SK-N-SH (cell line): ENCODE results near the gene GALNT5. TPM values are rescaled to one million over a fixed set of nuclear protein-coding genes. Genes with fewer than 3 reads are reported as not detected.

Experiments
- CTCF ChIA-PET: fragments of 300-600, 350-600 bp; formaldehyde crosslinking; extraction: SDS; loops from one replicate; lab custom pipeline; 2021; lab: Yijun Ruan, JAX
- POLR2A ChIA-PET: fragments of 350-600 bp; sonication (Branson Sonifier 250); formaldehyde crosslinking; extraction: SDS; loops from one replicate; lab custom pipeline; 2020; ENCODE audit warnings: antibody characterized with exemption, inconsistent platforms; lab: Yijun Ruan, JAX
- DNase-seq: peaks from one replicate; pipeline ENCODE4 v3.0.0; 2012
- H2AFZ ChIP-seq: fragments of 200-600 bp; sonication (generic); 2 replicates; pipeline ENCODE4 v1.8.1; 2016; ENCODE audit warnings: antibody characterized with exemption, mild to moderate bottlenecking, low read depth
- H3F3A ChIP-seq: fragments of 200-600 bp; sonication (generic); replicated peaks from 2 replicates; pipeline ENCODE3; 2016; ENCODE audit warnings: antibody characterized with exemption, mild to moderate bottlenecking; ENCODE audit not compliant: insufficient read depth
- H3K27ac ChIP-seq, 2 experiments: fragments of 200-500 bp in 1 of 2; fragments of 200-600 bp in 1 of 2; sonication (Bioruptor generic) in 1 of 2; sonication (generic), shearing (Covaris generic) in 1 of 2; 2 replicates each; pipeline versions ENCODE4 v1.5.1 to v1.6.1; 2014 to 2016; ENCODE audit warnings: low read depth in 2 of 2, inconsistent platforms in 1 of 2, low read length in 1 of 2, mild to moderate bottlenecking in 1 of 2, mixed read lengths in 1 of 2
- H3K27me3 ChIP-seq: fragments of 200-600 bp; sonication (generic), shearing (Covaris generic); 2 replicates; pipeline ENCODE4 v1.6.1; 2016; ENCODE audit warnings: mixed run types; ENCODE audit not compliant: insufficient read depth
- H3K36me3 ChIP-seq, 2 experiments: fragments of 200-500 bp in 1 of 2; fragments of 200-600 bp in 1 of 2; sonication (Bioruptor generic) in 1 of 2; sonication (generic) in 1 of 2; replicated peaks in 1 of 2; 2 replicates each; pipeline versions ENCODE3 to v1.5.1; 2014 to 2016; ENCODE audit warnings: low read length in 1 of 2, mild to moderate bottlenecking in 1 of 2; ENCODE audit not compliant: insufficient read depth in 2 of 2, control insufficient read depth in 1 of 2
- H3K4me1 ChIP-seq, 2 experiments: fragments of 200-500 bp in 1 of 2; fragments of 200-600 bp in 1 of 2; sonication (Bioruptor generic) in 1 of 2; sonication (generic), shearing (Covaris generic) in 1 of 2; 2 replicates each; pipeline versions ENCODE4 v1.5.1 to v1.6.1; 2014 to 2016; ENCODE audit warnings: low read depth in 1 of 2, low read length in 1 of 2, mixed run types in 1 of 2; ENCODE audit not compliant: insufficient read depth in 2 of 2, control insufficient read depth in 1 of 2
- H3K4me2 ChIP-seq: fragments of 200-600 bp; sonication (generic), shearing (Covaris generic); 2 replicates; pipeline ENCODE4 v1.6.1; 2017; ENCODE audit warnings: mixed run types
- H3K4me3 ChIP-seq, 2 experiments: fragments of 200-500 bp in 1 of 2; fragments of 200-600 bp in 1 of 2; sonication (Bioruptor generic) in 1 of 2; sonication (generic), shearing (Covaris generic) in 1 of 2; 2 replicates each; pipeline versions ENCODE4 v1.5.1 to v1.8.1; 2014 to 2016; ENCODE audit warnings: low read depth in 2 of 2, inconsistent platforms in 1 of 2, low read length in 1 of 2, mild to moderate bottlenecking in 1 of 2, mixed read lengths in 1 of 2, moderate library complexity in 1 of 2
- H3K79me2 ChIP-seq: fragments of 200-600 bp; sonication (generic); 2 replicates; pipeline ENCODE4 v1.8.1; 2017; ENCODE audit warnings: mild to moderate bottlenecking; ENCODE audit not compliant: insufficient read depth
- H3K9ac ChIP-seq: fragments of 200-600 bp; sonication (generic); 2 replicates; pipeline ENCODE4 v1.6.1; 2017; ENCODE audit warnings: mixed run types
- H3K9me2 ChIP-seq: fragments of 200-600 bp; sonication (generic); 2 replicates; pipeline ENCODE4 v1.6.1; 2017; ENCODE audit warnings: mixed run types
- H3K9me3 ChIP-seq: fragments of 200-600 bp; sonication (generic); 2 replicates; pipeline ENCODE4 v1.6.1; 2017; ENCODE audit warnings: mixed run types, mild to moderate bottlenecking, moderate library complexity
- H4K20me1 ChIP-seq: fragments of 200-600 bp; sonication (generic); 2 replicates; pipeline ENCODE4 v1.6.1; 2017; ENCODE audit warnings: mild to moderate bottlenecking, mixed run types; ENCODE audit not compliant: insufficient read depth
- ELF1 ChIP-seq: IDR thresholded peaks from 2 replicates; pipeline ENCODE4 v1.4.0; 2012
- EP300 ChIP-seq, 2 experiments: IDR thresholded peaks; 2 replicates each; pipeline versions ENCODE4 v1.4.0 to v1.6.1; 2012; ENCODE audit warnings: borderline replicate concordance in 1 of 2, low read depth in 1 of 2, low read length in 1 of 2
- EZH2phosphoT487 ChIP-seq: fragments of 200-600 bp; sonication (generic); IDR thresholded peaks from 2 replicates; pipeline ENCODE4 v1.6.1; 2017; ENCODE audit warnings: low read depth, mixed run types, mild to moderate bottlenecking, antibody characterized with exemption, moderate library complexity, borderline replicate concordance
- FOSL2 ChIP-seq: IDR thresholded peaks from 2 replicates; pipeline ENCODE4 v1.4.0; 2012; ENCODE audit warnings: low read depth, mild to moderate bottlenecking, moderate library complexity, borderline replicate concordance
- FOXM1 ChIP-seq: IDR thresholded peaks from 2 replicates; pipeline ENCODE4 v1.4.0; 2012; ENCODE audit warnings: low read depth, mild to moderate bottlenecking
- GATA2 ChIP-seq: sonication (generic); formaldehyde crosslinking; IDR thresholded peaks from 2 replicates; pipeline ENCODE4 v1.5.0; 2020; ENCODE audit warnings: mild to moderate bottlenecking, missing genetic modification reagents
- JUND ChIP-seq: IDR thresholded peaks from 2 replicates; pipeline ENCODE4 v1.4.0; 2012
- MEF2A ChIP-seq: IDR thresholded peaks from 2 replicates; pipeline ENCODE4 v1.4.0; 2012; ENCODE audit warnings: low read depth, borderline replicate concordance
- NRF1 ChIP-seq: IDR thresholded peaks from 2 replicates; pipeline ENCODE4 v1.6.1; 2012; ENCODE audit warnings: low read depth, mild to moderate bottlenecking, low read length
- POLR2AphosphoS5 ChIP-seq: IDR thresholded peaks from 2 replicates; pipeline ENCODE4 v1.6.1; 2012; ENCODE audit warnings: low read depth, low read length
- RXRA ChIP-seq: IDR thresholded peaks from 2 replicates; pipeline ENCODE4 v1.4.0; 2012; ENCODE audit warnings: low read depth, mild to moderate bottlenecking, borderline replicate concordance
- SMC3 ChIP-seq: IDR thresholded peaks from 2 replicates; pipeline ENCODE4 v1.6.1; 2012; ENCODE audit warnings: low read depth, low read length, improper control_type of control experiment
- TCF12 ChIP-seq: IDR thresholded peaks from 2 replicates; pipeline ENCODE4 v1.4.0; 2012
- TEAD4 ChIP-seq: IDR thresholded peaks from 2 replicates; pipeline ENCODE4 v1.4.0; 2012; ENCODE audit warnings: mild to moderate bottlenecking, borderline replicate concordance; ENCODE audit not compliant: insufficient read depth
- WGBS: methylation state at CpG from one replicate; pipeline ENCODE4 v1.1.6; 2017; ENCODE audit warnings: low lambda C conversion rate; 5-methylcytosine and 5-hydroxymethylcytosine counted together
- polyA plus RNA-seq, 3 experiments: library from polyadenylated mRNA; depleted of rRNA; stranded (reverse); fragments of >200 nt; gene quantifications; 2 replicates each; pipeline ENCODE4 v1.2.3, GENCODE V29; 2012
- TF ChIP-seq, protein P1 (sequence below): IDR thresholded peaks from 2 replicates; pipeline ENCODE4 v1.4.0; 2012; ENCODE audit warnings: low read depth, borderline replicate concordance
- TF ChIP-seq, protein P2 (sequence below): fragments of 200-600 bp; sonication (generic); IDR thresholded peaks from 2 replicates; pipeline ENCODE4 v1.6.1; 2017; ENCODE audit warnings: antibody characterized with exemption, mild to moderate bottlenecking, moderate library complexity
- TF ChIP-seq, protein P3 (sequence below): IDR thresholded peaks from 2 replicates; pipeline ENCODE4; 2012
- TF ChIP-seq, protein P4 (sequence below): fragments of 150-350 bp; IDR thresholded peaks from 2 replicates; pipeline ENCODE4 v1.6.1; 2016; ENCODE audit warnings: mild to moderate bottlenecking, low read depth, low read length
- TF ChIP-seq, protein P5 (sequence below): IDR thresholded peaks from 2 replicates; pipeline ENCODE4 v1.4.0; 2012; ENCODE audit warnings: low read depth, borderline replicate concordance

Gene GALNT5
- polyA plus RNA-seq, 1 of the 3 experiments (the other 2 are of a cell fraction) = 10.4 TPM

DNA sequence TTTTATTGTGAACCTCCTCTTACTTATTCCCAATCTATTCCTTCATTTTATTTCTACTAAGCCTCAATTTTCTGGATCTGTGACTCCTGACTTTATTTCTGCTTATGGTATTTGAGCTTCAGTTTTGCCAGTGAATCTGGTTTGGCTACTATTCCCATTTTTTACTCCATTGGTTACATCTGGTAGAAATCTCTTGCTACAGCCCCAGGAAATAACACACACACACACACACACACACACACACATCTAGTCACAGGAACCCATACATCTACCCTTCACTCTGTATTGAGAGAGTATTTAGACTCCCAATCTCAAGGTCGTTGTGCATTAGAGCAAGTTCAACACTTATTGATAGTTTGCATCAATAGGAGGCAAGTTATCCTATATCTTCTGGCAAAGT, 37.0 kb upstream of the GALNT5 start:
- H3K36me3 ChIP-seq = no peaks in the 10 kb centered on the region
- ChIA-PET CTCF (no interaction called here), POLR2A (no interaction called here)
- H3K9ac ChIP-seq = no peak overlapping the region
- WGBS = 0% methylated on average over 1 of the region's 1 CpG
- no peak for DNase-seq
- TF ChIP-seq TEAD4 (no peak), FOSL2 (no peak), JUND (no peak), POLR2AphosphoS5 (no peak), TCF12 (no peak), EP300 (IDR thresholded peaks at IDR 0.05; ENCODE audit: borderline replicate concordance in 1 of 2, low read depth in 1 of 2, low read length in 1 of 2) (no peak), MEF2A (no peak), RXRA (no peak), SMC3 (no peak), NRF1 (no peak), FOXM1 (no peak), ELF1 (no peak), GATA2 (CRISPR knock-in tag) (no peak), EZH2phosphoT487 (no peak)
- TF ChIP-seq, protein P1, sequence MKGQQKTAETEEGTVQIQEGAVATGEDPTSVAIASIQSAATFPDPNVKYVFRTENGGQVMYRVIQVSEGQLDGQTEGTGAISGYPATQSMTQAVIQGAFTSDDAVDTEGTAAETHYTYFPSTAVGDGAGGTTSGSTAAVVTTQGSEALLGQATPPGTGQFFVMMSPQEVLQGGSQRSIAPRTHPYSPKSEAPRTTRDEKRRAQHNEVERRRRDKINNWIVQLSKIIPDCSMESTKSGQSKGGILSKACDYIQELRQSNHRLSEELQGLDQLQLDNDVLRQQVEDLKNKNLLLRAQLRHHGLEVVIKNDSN = no peak
- TF ChIP-seq, protein P2, sequence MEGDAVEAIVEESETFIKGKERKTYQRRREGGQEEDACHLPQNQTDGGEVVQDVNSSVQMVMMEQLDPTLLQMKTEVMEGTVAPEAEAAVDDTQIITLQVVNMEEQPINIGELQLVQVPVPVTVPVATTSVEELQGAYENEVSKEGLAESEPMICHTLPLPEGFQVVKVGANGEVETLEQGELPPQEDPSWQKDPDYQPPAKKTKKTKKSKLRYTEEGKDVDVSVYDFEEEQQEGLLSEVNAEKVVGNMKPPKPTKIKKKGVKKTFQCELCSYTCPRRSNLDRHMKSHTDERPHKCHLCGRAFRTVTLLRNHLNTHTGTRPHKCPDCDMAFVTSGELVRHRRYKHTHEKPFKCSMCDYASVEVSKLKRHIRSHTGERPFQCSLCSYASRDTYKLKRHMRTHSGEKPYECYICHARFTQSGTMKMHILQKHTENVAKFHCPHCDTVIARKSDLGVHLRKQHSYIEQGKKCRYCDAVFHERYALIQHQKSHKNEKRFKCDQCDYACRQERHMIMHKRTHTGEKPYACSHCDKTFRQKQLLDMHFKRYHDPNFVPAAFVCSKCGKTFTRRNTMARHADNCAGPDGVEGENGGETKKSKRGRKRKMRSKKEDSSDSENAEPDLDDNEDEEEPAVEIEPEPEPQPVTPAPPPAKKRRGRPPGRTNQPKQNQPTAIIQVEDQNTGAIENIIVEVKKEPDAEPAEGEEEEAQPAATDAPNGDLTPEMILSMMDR = no peak
- TF ChIP-seq, protein P3, sequence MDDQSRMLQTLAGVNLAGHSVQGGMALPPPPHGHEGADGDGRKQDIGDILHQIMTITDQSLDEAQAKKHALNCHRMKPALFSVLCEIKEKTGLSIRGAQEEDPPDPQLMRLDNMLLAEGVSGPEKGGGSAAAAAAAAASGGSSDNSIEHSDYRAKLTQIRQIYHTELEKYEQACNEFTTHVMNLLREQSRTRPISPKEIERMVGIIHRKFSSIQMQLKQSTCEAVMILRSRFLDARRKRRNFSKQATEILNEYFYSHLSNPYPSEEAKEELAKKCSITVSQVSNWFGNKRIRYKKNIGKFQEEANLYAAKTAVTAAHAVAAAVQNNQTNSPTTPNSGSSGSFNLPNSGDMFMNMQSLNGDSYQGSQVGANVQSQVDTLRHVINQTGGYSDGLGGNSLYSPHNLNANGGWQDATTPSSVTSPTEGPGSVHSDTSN = no peak
- TF ChIP-seq, protein P4, sequence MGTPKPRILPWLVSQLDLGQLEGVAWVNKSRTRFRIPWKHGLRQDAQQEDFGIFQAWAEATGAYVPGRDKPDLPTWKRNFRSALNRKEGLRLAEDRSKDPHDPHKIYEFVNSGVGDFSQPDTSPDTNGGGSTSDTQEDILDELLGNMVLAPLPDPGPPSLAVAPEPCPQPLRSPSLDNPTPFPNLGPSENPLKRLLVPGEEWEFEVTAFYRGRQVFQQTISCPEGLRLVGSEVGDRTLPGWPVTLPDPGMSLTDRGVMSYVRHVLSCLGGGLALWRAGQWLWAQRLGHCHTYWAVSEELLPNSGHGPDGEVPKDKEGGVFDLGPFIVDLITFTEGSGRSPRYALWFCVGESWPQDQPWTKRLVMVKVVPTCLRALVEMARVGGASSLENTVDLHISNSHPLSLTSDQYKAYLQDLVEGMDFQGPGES = no peak
- TF ChIP-seq, protein P5, sequence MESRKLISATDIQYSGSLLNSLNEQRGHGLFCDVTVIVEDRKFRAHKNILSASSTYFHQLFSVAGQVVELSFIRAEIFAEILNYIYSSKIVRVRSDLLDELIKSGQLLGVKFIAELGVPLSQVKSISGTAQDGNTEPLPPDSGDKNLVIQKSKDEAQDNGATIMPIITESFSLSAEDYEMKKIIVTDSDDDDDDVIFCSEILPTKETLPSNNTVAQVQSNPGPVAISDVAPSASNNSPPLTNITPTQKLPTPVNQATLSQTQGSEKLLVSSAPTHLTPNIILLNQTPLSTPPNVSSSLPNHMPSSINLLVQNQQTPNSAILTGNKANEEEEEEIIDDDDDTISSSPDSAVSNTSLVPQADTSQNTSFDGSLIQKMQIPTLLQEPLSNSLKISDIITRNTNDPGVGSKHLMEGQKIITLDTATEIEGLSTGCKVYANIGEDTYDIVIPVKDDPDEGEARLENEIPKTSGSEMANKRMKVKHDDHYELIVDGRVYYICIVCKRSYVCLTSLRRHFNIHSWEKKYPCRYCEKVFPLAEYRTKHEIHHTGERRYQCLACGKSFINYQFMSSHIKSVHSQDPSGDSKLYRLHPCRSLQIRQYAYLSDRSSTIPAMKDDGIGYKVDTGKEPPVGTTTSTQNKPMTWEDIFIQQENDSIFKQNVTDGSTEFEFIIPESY = no peak
- H3K27ac ChIP-seq = no peak overlapping the region
- no peaks in the 10 kb centered on the region; a peak in 1 of 4 replicates for H3K4me1 ChIP-seq
- H4K20me1 ChIP-seq = no peaks in the 10 kb centered on the region
- H3K4me3 ChIP-seq = no peak overlapping the region
- no peak overlapping the region for H2AFZ ChIP-seq
- H3F3A ChIP-seq = peaks cover under 1% of the 10 kb centered on the region
- H3K4me2 ChIP-seq = no peak overlapping the region
- no peaks in the 10 kb centered on the region for H3K9me2 ChIP-seq
- H3K9me3 ChIP-seq = no peaks in the 10 kb centered on the region
- H3K27me3 ChIP-seq = no peaks in the 10 kb centered on the region
- no peaks in the 10 kb centered on the region for H3K79me2 ChIP-seq
